ACHN (cell line): ENCODE measurements around the gene KAZALD1.

ENCODE experiments used
- DNase-seq: peaks from one replicate; pipeline ENCODE4 v3.0.0-alpha.2; 2015
- in situ Hi-C: cut with HindIII; loops from 2 replicates; pipeline ENCODE4 v1.10.0; 2017; ENCODE audit warnings: low sequenced_read_pairs, low pct_ligation_motif_present, low pct_unique_long_range_greater_than_20kb

The KAZALD1 gene

GRCh38 chr10:101111547-101111946 lies 49.8 kb downstream of the KAZALD1 start:
- no peak for DNase-seq
- in situ Hi-C loops, result no loop called here

- in situ Hi-C loops, result no loop called here
- DNase-seq, result no peak
These were observed 51.2 kb downstream of the KAZALD1 start for GRCh38 chr10:101112799-101113594.

GRCh38 chr10:101113890-101114403 lies 52.2 kb downstream of the KAZALD1 start:
- no peak for DNase-seq
- in situ Hi-C loops, result no loop called here

GRCh38 chr10:101114646-101115045 lies 52.9 kb downstream of the KAZALD1 start:
- in situ Hi-C loops, result no loop called here
- DNase-seq, result no peak
